K562 (cell line): Measurements from ENCODE around the gene B4GALT1.

ENCODE experiments used
- BCOR ChIP-seq: fragments of 450-650 bp; IDR thresholded peaks from 2 replicates; pipeline ENCODE4 v1.6.1; 2016
- CCAR2 ChIP-seq: fragments of 200-400 bp; formaldehyde crosslinking; IDR thresholded peaks from 2 replicates; pipeline ENCODE4 v1.6.1; 2017; ENCODE audit warnings: mild to moderate bottlenecking, low read depth, low read length
- CTCF ChIP-seq, 3 experiments: IDR thresholded peaks in 2 of 3; conservative IDR thresholded peaks in 1 of 3; 2 replicates each; pipeline ENCODE4 v1.5.1; 2011 to 2012; ENCODE audit warnings: low read length in 3 of 3, mild to moderate bottlenecking in 3 of 3, control low read depth in 2 of 3, improper control_type of control experiment in 1 of 3, inconsistent platforms in 1 of 3, low read depth in 1 of 3, mixed read lengths in 1 of 3, moderate library complexity in 1 of 3; ENCODE audit not compliant: insufficient read depth in 2 of 3
- MAFK ChIP-seq: IDR thresholded peaks from 2 replicates; pipeline ENCODE4 v1.6.1; 2011; ENCODE audit warnings: low read length, improper control_type of control experiment
- SMAD1 ChIP-seq: fragments of 150-350 bp; IDR thresholded peaks from 2 replicates; pipeline ENCODE4 v1.6.1; 2014; ENCODE audit warnings: low read length, low read depth; ENCODE audit not compliant: partially characterized antibody
- STAT6 ChIP-seq: sonication (generic); formaldehyde crosslinking; IDR thresholded peaks from 2 replicates; pipeline ENCODE4 v1.8.1; 2023; ENCODE audit warnings: mild to moderate bottlenecking, missing genetic modification reagents
- TSC22D4 ChIP-seq: fragments of 450-650 bp; IDR thresholded peaks from 2 replicates; pipeline ENCODE4 v1.6.1; 2016; ENCODE audit warnings: missing genetic modification characterization, missing biosample characterization, control low read depth
- U2AF1 ChIP-seq: fragments of 200-400 bp; formaldehyde crosslinking; optimal IDR thresholded peaks from 2 replicates; pipeline ENCODE3; 2017; ENCODE audit warnings: mild to moderate bottlenecking, low read depth, low read length, moderate library complexity
- ZNF146 ChIP-seq: IDR thresholded peaks from one replicate; pipeline ENCODE4 v1.6.1; 2018; ENCODE audit warnings: missing compliant biosample characterization; ENCODE audit not compliant: unreplicated experiment

GRCh38 chr9:33147416-33148169, 19.5 kb downstream of the B4GALT1 start:
- TF ChIP-seq ZNF146 (no peak), MAFK (no peak), TSC22D4 (tag) (no peak), U2AF1 (no peak), CCAR2 (no peak), CTCF (IDR thresholded peaks at IDR 0.05 in 2 of 3, conservative IDR thresholded peaks at IDR 0.05 in 1 of 3; ENCODE audit: insufficient read depth in 2 of 3, low read depth in 1 of 3, low read length in 3 of 3) (no peak), SMAD1 (no peak), STAT6 (no peak), BCOR (no peak)
